AG09319 (cell line): Measurements from ENCODE around the gene HDAC9.

Experiments
- DNase-seq: peaks from one replicate; pipeline ENCODE4 v3.0.0-alpha.2; 2010; ENCODE audit warnings: low read depth; ENCODE audit errors: extremely low read depth
- CTCF ChIP-seq: IDR thresholded peaks from 2 replicates; pipeline ENCODE4 v1.5.1; 2011; ENCODE audit warnings: low read depth, mild to moderate bottlenecking, inconsistent platforms, low read length, moderate library complexity

The HDAC9 gene

GRCh38 chr7:18541871-18542212 is 46.3 kb downstream of the HDAC9 start:
- TF ChIP-seq CTCF: no peak
- DNase-seq: no peak

GRCh38 chr7:18546576-18546975 is 51.0 kb downstream of the HDAC9 start:
- no peak for TF ChIP-seq CTCF
- DNase-seq: no peak

- TF ChIP-seq CTCF: no peak
- DNase-seq: no peak
Observed at GRCh38 chr7:18547509-18548187, 52.1 kb downstream of the HDAC9 start.

GRCh38 chr7:18548534-18548933 is 53.0 kb downstream of the HDAC9 start:
- no peak for DNase-seq
- TF ChIP-seq CTCF: no peak

GRCh38 chr7:18550574-18550973 is 55.0 kb downstream of the HDAC9 start:
- DNase-seq: no peak
- no peak for TF ChIP-seq CTCF

- no peak for DNase-seq
- no peak for TF ChIP-seq CTCF
Observed at GRCh38 chr7:18552316-18552916, 56.9 kb downstream of the HDAC9 start.

GRCh38 chr7:18552943-18553604 is 57.5 kb downstream of the HDAC9 start:
- no peak for DNase-seq
- TF ChIP-seq CTCF: no peak
